Mucosa of descending colon (tissue), 3 donors: ENCODE measurements around the gene INO80D. TPM values are rescaled to one million over a fixed set of nuclear protein-coding genes. Genes with fewer than 3 reads are reported as not detected.

Source experiments
- ATAC-seq: fragments of 200-7000 bp; cut with Tn5 transposase; one replicate; pipeline ENCODE4 v1.9.1; 2020; ENCODE audit warnings: mild to moderate bottlenecking, moderate library complexity
- DNase-seq, 3 donors: peaks; one replicate each; pipeline ENCODE4 v3.0.0-alpha.2; 2020
- H3K36me3 ChIP-seq: fragments of 200-600 bp; one replicate; pipeline ENCODE4 v1.8.0; 2021; ENCODE audit warnings: low read depth, mild to moderate bottlenecking
- H3K4me1 ChIP-seq: fragments of 200-600 bp; one replicate; pipeline ENCODE4 v1.8.0; 2021; ENCODE audit warnings: low read depth, mild to moderate bottlenecking
- H3K4me3 ChIP-seq: fragments of 200-600 bp; one replicate; pipeline ENCODE4 v1.8.0; 2021; ENCODE audit warnings: mild to moderate bottlenecking
- H3K9me3 ChIP-seq: fragments of 200-600 bp; one replicate; pipeline ENCODE4 v1.8.0; 2021; ENCODE audit warnings: mild to moderate bottlenecking
- CTCF ChIP-seq: fragments of 200-600 bp; IDR thresholded peaks from one replicate; pipeline ENCODE4 v1.8.0; 2022; ENCODE audit warnings: antibody characterized with exemption, mild to moderate bottlenecking
- intact Hi-C, 2 donors: fragments of 100-400 bp; cut with DNase I in 1 of 2; cut with micrococcal nuclease in 1 of 2; formaldehyde crosslinking; loops; one replicate each; pipeline versions ENCODE4 v1.11.0 to v1.11.1; 2022; cut with DNase I, micrococcal nuclease
- total RNA-seq, 3 donors: library from RNA; stranded (reverse); fragmentation: NEBNext Ultra II Directional in 2 of 3; extraction: Animal tissue kit (Norgen Biotek cat#: 25700) in 2 of 3; gene quantifications; one replicate each; pipeline versions ENCODE4 v1.2.1 to v1.2.4, GENCODE V29; 2021 to 2023
- donor health status: DM: no; HTN: no; CAD: no; lungs with moderate emphysema.
- donor health status: DM: no; HTN: no; CAD: no.
- donor health status: DM: no; HTN: yes; CAD: no.

The INO80D gene
- total RNA-seq, 3 donors from 2014 or later = 27.3 to 36.2 (median 30.8) TPM

- intact Hi-C loops = no loop called here
- Histone ChIP-seq H3K9me3 (no peaks in the 10 kb centered on the region), H3K36me3 (no peaks in the 10 kb centered on the region), H3K4me3 (no peak overlapping the region), H3K4me1 (no peaks in the 10 kb centered on the region)
- TF ChIP-seq CTCF = no peak
- ATAC-seq = no peak
- DNase-seq = no peak
Observed at GRCh38 chr2:206000776-206001175, 85.2 kb downstream of the INO80D start.

GRCh38 chr2:205998583-205998982 lies 87.4 kb downstream of the INO80D start:
- Histone ChIP-seq H3K9me3 (no peaks in the 10 kb centered on the region), H3K4me3 (no peak overlapping the region), H3K36me3 (no peaks in the 10 kb centered on the region), H3K4me1 (no peaks in the 10 kb centered on the region)
- TF ChIP-seq CTCF = no peak
- DNase-seq (no peak), ATAC-seq (no peak)
- intact Hi-C loops = no loop called here

GRCh38 chr2:205996161-205996560 lies 89.8 kb downstream of the INO80D start:
- DNase-seq (no peak), ATAC-seq (no peak)
- intact Hi-C loops = no loop called here
- H3K36me3 ChIP-seq = no peaks in the 10 kb centered on the region
- H3K4me3 ChIP-seq = no peak overlapping the region
- no peaks in the 10 kb centered on the region for H3K9me3 ChIP-seq
- TF ChIP-seq CTCF = no peak
- no peaks in the 10 kb centered on the region for H3K4me1 ChIP-seq

- ATAC-seq = no peak
- Histone ChIP-seq H3K36me3 (no peaks in the 10 kb centered on the region), H3K4me1 (no peaks in the 10 kb centered on the region), H3K9me3 (no peaks in the 10 kb centered on the region), H3K4me3 (no peak overlapping the region)
- TF ChIP-seq CTCF = no peak
- no peak for DNase-seq
- intact Hi-C loops = no loop called here
Observed at GRCh38 chr2:205995260-205995659, 90.7 kb downstream of the INO80D start.

GRCh38 chr2:205994344-205994743 lies 91.6 kb downstream of the INO80D start:
- DNase-seq = no peak
- intact Hi-C loops = no loop called here
- H3K4me3 ChIP-seq = no peak overlapping the region
- H3K9me3 ChIP-seq = no peaks in the 10 kb centered on the region
- no peak for TF ChIP-seq CTCF
- no peak for ATAC-seq
- H3K4me1 ChIP-seq = no peaks in the 10 kb centered on the region
- no peaks in the 10 kb centered on the region for H3K36me3 ChIP-seq

- no peak for TF ChIP-seq CTCF
- intact Hi-C loops = no loop called here
- Histone ChIP-seq H3K4me3 (no peak overlapping the region), H3K9me3 (no peaks in the 10 kb centered on the region), H3K36me3 (no peaks in the 10 kb centered on the region), H3K4me1 (no peaks in the 10 kb centered on the region)
- no peak for DNase-seq
- peak; percentile 24 for ATAC-seq
Observed at GRCh38 chr2:205990104-205990503, 95.9 kb downstream of the INO80D start.
